ENCODE results near the gene FBN2.

The FBN2 gene

GRCh38 chr5:128480906-128481633 is 57.0 kb downstream of the FBN2 start:
- no peak for ATAC-seq (ENCODE audit: insufficient read depth, low read depth)
- Histone ChIP-seq H3K36me3 (ENCODE audit: insufficient read depth, low read length) (no peaks in the 10 kb centered on the region), H3K27me3 (ENCODE audit: insufficient read depth, low read length, poor library complexity) (no peaks in the 10 kb centered on the region), H3K27ac (ENCODE audit: low read length) (no peak overlapping the region), H3K4me3 (ENCODE audit: low read depth in 1 of 2, low read length in 2 of 2) (no peak overlapping the region), H2AFZ (ENCODE audit: low read depth, low read length) (no peak overlapping the region), H3K79me2 (ENCODE audit: insufficient read depth, low read length) (no peaks in the 10 kb centered on the region), H4K20me1 (ENCODE audit: insufficient read depth, low read length) (no peaks in the 10 kb centered on the region), H3K4me1 (ENCODE audit: insufficient read depth, low read length) (no peaks in the 10 kb centered on the region), H3K9ac (ENCODE audit: low read depth, low read length) (no peak overlapping the region), H3K4me2 (ENCODE audit: insufficient read depth, low read length) (no peak overlapping the region), H3K9me3 (ENCODE audit: insufficient read depth, low read length, severe bottlenecking) (no peaks in the 10 kb centered on the region)
- TF ChIP-seq EZH2 (IDR thresholded peaks at IDR 0.05; ENCODE audit: borderline replicate concordance, low read depth, low read length, severe bottlenecking) = no peak
- no peak for TF ChIP-seq CTCF (IDR thresholded peaks at IDR 0.05; ENCODE audit: borderline replicate concordance, extremely low read depth, low read length, poor library complexity, severe bottlenecking)
- DNase-seq = no peak

DNA sequence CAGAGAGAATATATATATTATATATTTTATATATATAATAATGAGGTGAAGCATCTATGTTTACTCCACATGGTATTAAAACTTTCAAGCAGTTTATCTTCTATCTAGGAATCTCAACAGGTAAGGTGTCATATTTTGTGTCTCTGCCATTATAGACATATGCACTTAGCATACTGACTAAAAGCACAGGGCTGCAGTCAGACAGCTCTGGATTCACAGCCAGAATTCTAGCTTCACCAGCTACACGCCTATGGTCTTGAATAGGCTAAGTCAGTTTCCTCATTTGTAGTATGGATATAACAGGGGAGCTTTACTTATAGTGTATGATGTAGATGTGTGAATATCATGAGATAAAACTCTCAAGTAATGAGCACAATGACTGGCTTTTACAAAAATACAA is 57.9 kb downstream of the FBN2 start:
- Histone ChIP-seq H3K4me1 (ENCODE audit: insufficient read depth, low read length) (no peaks in the 10 kb centered on the region), H2AFZ (ENCODE audit: low read depth, low read length) (no peak overlapping the region), H3K9me3 (ENCODE audit: insufficient read depth, low read length, severe bottlenecking) (no peaks in the 10 kb centered on the region), H3K27ac (ENCODE audit: low read length) (no peak overlapping the region), H3K9ac (ENCODE audit: low read depth, low read length) (no peak overlapping the region), H3K79me2 (ENCODE audit: insufficient read depth, low read length) (no peaks in the 10 kb centered on the region), H4K20me1 (ENCODE audit: insufficient read depth, low read length) (no peaks in the 10 kb centered on the region), H3K4me2 (ENCODE audit: insufficient read depth, low read length) (no peak overlapping the region), H3K27me3 (ENCODE audit: insufficient read depth, low read length, poor library complexity) (no peaks in the 10 kb centered on the region), H3K4me3 (ENCODE audit: low read depth in 1 of 2, low read length in 2 of 2) (no peak overlapping the region), H3K36me3 (ENCODE audit: insufficient read depth, low read length) (no peaks in the 10 kb centered on the region)
- DNase-seq (no peak), ATAC-seq (ENCODE audit: insufficient read depth, low read depth) (no peak)
- no peak for TF ChIP-seq EZH2 (IDR thresholded peaks at IDR 0.05; ENCODE audit: borderline replicate concordance, low read depth, low read length, severe bottlenecking)
- no peak for TF ChIP-seq CTCF (IDR thresholded peaks at IDR 0.05; ENCODE audit: borderline replicate concordance, extremely low read depth, low read length, poor library complexity, severe bottlenecking)

GRCh38 chr5:128478386-128479368 is 59.4 kb downstream of the FBN2 start:
- Histone ChIP-seq H3K27ac (ENCODE audit: low read length) (no peak overlapping the region), H3K9ac (ENCODE audit: low read depth, low read length) (no peak overlapping the region), H3K4me2 (ENCODE audit: insufficient read depth, low read length) (no peak overlapping the region), H3K9me3 (ENCODE audit: insufficient read depth, low read length, severe bottlenecking) (no peaks in the 10 kb centered on the region), H4K20me1 (ENCODE audit: insufficient read depth, low read length) (no peaks in the 10 kb centered on the region), H3K27me3 (ENCODE audit: insufficient read depth, low read length, poor library complexity) (no peaks in the 10 kb centered on the region), H3K4me1 (ENCODE audit: insufficient read depth, low read length) (no peaks in the 10 kb centered on the region), H3K79me2 (ENCODE audit: insufficient read depth, low read length) (no peaks in the 10 kb centered on the region), H3K36me3 (ENCODE audit: insufficient read depth, low read length) (no peaks in the 10 kb centered on the region), H2AFZ (ENCODE audit: low read depth, low read length) (no peak overlapping the region), H3K4me3 (ENCODE audit: low read depth in 1 of 2, low read length in 2 of 2) (no peak overlapping the region)
- DNase-seq (no peak), ATAC-seq (ENCODE audit: insufficient read depth, low read depth) (no peak)
- TF ChIP-seq EZH2 (IDR thresholded peaks at IDR 0.05; ENCODE audit: borderline replicate concordance, low read depth, low read length, severe bottlenecking) (no peak), CTCF (IDR thresholded peaks at IDR 0.05; ENCODE audit: borderline replicate concordance, extremely low read depth, low read length, poor library complexity, severe bottlenecking) (no peak)

Data from DND-41 (cell line).